ENCODE data around the gene DHRS7B. TPM values are rescaled to one million over a fixed set of nuclear protein-coding genes. Genes with fewer than 3 reads are reported as not detected.

DHRS7B gene
- total RNA-seq, 1 donor from 2014 or later = 8.3 TPM

DNA sequence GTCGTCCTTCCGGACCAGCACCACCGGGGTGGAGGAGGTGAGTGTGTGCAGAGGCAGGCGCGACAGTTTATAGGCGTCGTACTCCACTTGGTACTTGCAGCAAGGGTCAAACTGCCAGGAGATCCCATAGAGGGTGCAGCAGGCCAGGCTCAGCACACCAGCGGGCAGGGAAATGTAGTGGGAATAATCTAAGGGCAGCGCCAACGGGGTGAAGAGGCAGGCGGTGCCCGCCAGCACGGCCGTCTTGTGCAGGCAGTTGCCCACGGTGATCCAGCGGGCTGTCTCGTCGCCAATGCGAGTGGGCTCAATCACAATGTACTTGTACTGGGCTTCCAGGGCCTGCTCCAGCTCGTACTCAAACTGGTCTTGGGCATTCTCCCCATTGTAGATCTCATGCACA, 71.6 kb downstream of the DHRS7B start:
- Mint-ChIP-seq H3K27ac (ENCODE audit: unreplicated experiment) (no peak overlapping the region), H3K27me3 (ENCODE audit: unreplicated experiment) (peaks cover 16% of the 10 kb centered on the region), H3K4me1 (ENCODE audit: low read depth, unreplicated experiment) (peaks cover 36% of the 10 kb centered on the region), H3K9me3 (ENCODE audit: unreplicated experiment) (peaks cover 14% of the 10 kb centered on the region), H3K4me3 (ENCODE audit: unreplicated experiment) (peak overlapping the region; percentile 9), H3K36me3 (ENCODE audit: unreplicated experiment) (peaks cover 17% of the 10 kb centered on the region)
- no peak for TF ChIP-seq CTCF (IDR thresholded peaks at IDR 0.05; ENCODE audit: partially characterized antibody, unreplicated experiment)
- no peak for DNase-seq

- Mint-ChIP-seq H3K36me3 (ENCODE audit: unreplicated experiment) (peaks cover 17% of the 10 kb centered on the region), H3K27ac (ENCODE audit: unreplicated experiment) (no peak overlapping the region), H3K4me1 (ENCODE audit: low read depth, unreplicated experiment) (peaks cover 35% of the 10 kb centered on the region), H3K27me3 (ENCODE audit: unreplicated experiment) (peaks cover 16% of the 10 kb centered on the region), H3K9me3 (ENCODE audit: unreplicated experiment) (peaks cover 14% of the 10 kb centered on the region), H3K4me3 (ENCODE audit: unreplicated experiment) (no peak overlapping the region)
- TF ChIP-seq CTCF (IDR thresholded peaks at IDR 0.05; ENCODE audit: partially characterized antibody, unreplicated experiment) = no peak
- DNase-seq = no peak
These were observed 72.5 kb downstream of the DHRS7B start for GRCh38 chr17:21199311-21199710.

DNA sequence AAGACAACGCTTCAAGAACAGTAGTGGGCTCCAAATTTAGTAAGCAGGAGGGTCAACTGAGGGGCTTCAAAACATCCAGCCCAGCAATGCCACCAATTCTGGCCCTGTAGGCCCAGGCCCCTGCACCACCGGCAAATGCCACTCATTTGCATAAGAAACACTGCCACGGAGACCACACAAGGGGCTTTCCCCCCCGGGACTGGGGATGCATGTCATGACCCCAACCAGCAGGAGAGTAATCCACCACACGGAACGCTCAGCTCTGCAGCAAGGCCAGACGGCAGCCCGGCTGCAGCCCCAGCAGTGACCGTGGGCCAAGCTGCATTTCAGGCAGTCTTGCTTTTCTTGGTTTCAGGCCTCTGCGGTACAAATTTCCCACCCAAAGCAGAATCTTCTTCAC, 73.1 kb downstream of the DHRS7B start:
- peaks cover 11% of the 10 kb centered on the region for H3K27me3 Mint-ChIP-seq (ENCODE audit: unreplicated experiment)
- peaks cover 34% of the 10 kb centered on the region for H3K4me1 Mint-ChIP-seq (ENCODE audit: low read depth, unreplicated experiment)
- H3K27ac Mint-ChIP-seq (ENCODE audit: unreplicated experiment) = no peak overlapping the region

DNA sequence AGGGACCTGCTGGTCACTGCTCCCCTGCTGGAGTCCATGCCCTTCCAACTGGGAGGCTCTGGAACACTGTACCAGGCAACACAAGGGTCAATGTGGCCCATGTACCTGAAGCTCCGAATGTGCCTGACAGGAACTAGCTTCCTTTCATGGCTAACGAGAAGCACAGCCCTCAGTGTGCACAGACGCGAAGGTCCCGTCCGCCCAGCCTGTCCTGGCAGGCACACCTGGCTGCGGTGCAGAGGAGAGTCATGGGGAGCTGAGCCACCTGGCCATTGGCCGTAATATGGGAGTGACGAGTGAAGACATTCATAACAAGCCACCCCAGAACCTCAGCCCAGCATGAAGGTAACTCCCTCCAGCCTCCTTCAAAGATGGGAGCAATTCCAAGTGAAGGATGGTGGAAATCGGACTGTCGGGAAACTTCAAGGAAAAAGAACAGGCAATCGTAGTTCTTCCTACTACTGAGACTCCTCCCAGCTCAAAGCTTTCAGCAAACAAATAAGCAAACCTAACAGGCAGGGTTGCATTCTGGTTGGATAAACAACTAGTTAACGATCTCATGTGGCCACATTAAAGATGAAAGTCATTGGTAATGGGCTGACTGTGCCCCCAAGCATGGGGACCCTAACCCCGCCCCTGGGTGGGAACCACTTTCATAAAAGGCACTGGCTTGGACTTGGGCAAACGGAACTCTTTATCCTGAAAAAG, 74.0 kb downstream of the DHRS7B start:
- H3K27ac Mint-ChIP-seq (ENCODE audit: unreplicated experiment) = peak overlapping the region; percentile 78

More for the DNA sequence above, 73.1 kb downstream of the DHRS7B start:
- peaks cover 17% of the 10 kb centered on the region for H3K36me3 Mint-ChIP-seq (ENCODE audit: unreplicated experiment)
- TF ChIP-seq CTCF (IDR thresholded peaks at IDR 0.05; ENCODE audit: partially characterized antibody, unreplicated experiment) = no peak
- H3K4me3 Mint-ChIP-seq (ENCODE audit: unreplicated experiment) = no peak overlapping the region
- H3K9me3 Mint-ChIP-seq (ENCODE audit: unreplicated experiment) = peaks cover 15% of the 10 kb centered on the region
- peak; percentile 66 for DNase-seq

More for the DNA sequence above, 74.0 kb downstream of the DHRS7B start:
- Mint-ChIP-seq H3K4me3 (ENCODE audit: unreplicated experiment) (peak overlapping the region; percentile 82), H3K9me3 (ENCODE audit: unreplicated experiment) (peaks cover 14% of the 10 kb centered on the region), H3K36me3 (ENCODE audit: unreplicated experiment) (peaks cover 17% of the 10 kb centered on the region), H3K4me1 (ENCODE audit: low read depth, unreplicated experiment) (peaks cover 38% of the 10 kb centered on the region), H3K27me3 (ENCODE audit: unreplicated experiment) (peaks cover 11% of the 10 kb centered on the region)
- no peak for DNase-seq
- TF ChIP-seq CTCF (IDR thresholded peaks at IDR 0.05; ENCODE audit: partially characterized antibody, unreplicated experiment) = no peak

All from glutamatergic neuron (in vitro differentiated cells).